Measurements from ENCODE around the gene CELSR1.

Gene CELSR1

GRCh38 chr22:46346680-46347405 lies 190.6 kb downstream of the CELSR1 start:
- no peak for DNase-seq

- DNase-seq = no peak
These were observed 196.7 kb downstream of the CELSR1 start for GRCh38 chr22:46340676-46341075.

DNA sequence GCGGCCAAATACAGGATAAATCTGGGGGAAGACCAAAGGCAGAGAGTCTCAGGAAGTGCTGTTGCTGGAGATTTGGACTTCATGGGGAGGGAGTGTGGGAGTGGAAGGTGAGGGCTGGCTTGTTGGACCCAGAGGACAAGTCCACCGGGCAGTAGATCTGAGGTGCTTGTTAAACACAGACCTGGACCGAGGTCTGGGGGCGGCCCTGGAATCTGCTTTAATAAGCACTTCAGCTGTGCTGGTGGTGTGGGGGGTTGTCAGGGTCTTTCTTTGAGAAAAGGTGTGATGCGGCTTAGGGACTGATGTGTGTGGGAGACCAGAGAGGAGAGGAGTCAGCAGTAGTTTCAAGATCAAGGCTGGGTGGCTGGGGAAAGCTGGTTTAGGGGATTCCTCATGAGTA lies 197.5 kb downstream of the CELSR1 start:
- no peak for DNase-seq

GRCh38 chr22:46338636-46339035 lies 198.8 kb downstream of the CELSR1 start:
- DNase-seq = no peak

GRCh38 chr22:46337870-46338269 lies 199.6 kb downstream of the CELSR1 start:
- DNase-seq = no peak

DNA sequence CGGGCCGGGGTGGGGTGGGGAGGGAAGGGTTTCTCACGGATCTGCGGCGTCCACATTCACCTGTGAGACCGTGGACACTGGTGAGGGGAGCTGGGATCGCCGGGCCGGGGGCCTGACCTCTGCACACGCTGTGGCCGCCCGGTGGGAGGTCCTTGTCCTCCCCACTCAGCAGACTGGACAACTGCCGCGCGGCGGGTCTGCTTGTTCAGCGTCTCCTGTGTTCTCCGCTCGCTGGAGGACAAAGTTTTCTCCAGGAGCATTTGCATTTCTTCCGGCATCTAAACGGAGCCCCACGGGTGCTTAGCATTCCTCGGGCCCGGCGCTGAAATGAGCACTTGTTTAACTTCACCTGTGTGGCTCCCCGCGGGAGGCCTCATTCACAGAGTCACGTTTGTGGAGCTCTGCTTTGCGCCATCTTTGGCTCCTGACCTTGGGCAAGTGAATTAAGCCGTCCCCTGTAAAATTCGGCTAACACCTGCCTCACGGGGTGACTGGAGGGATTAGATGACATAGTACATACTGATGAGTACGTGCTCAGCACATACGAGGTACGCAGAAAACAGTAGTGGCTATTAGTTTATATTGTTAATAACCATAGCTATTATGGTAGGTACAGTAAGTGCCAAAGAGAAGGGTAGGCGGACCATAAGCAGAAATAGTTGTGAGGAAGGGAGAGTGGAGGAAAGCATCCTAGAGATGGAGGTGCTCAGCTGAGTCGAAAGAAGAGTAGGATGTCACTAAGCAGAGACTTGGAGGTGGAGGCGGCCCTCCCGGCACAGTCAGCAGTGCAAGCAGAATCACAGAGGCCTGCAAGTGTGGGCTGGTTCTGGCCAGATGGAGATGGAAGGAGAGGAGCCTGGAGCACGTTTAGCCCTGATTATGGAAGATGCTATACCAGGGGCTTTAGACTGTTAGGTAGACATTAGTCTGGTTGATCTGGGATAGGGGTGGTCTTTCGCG lies 201.0 kb downstream of the CELSR1 start:
- DNase-seq = peak; percentile 18

GRCh38 chr22:46335201-46336118 lies 202.0 kb downstream of the CELSR1 start, which contains the start of gene TRMU:
TRMU (plus strand) TSS chr22:46335714; CDS start chr22:46335765, 51 bp downstream.
- DNase-seq = peak; percentile 91

GRCh38 chr22:46331496-46331895 lies 205.9 kb downstream of the CELSR1 start:
- DNase-seq = no peak

DNA sequence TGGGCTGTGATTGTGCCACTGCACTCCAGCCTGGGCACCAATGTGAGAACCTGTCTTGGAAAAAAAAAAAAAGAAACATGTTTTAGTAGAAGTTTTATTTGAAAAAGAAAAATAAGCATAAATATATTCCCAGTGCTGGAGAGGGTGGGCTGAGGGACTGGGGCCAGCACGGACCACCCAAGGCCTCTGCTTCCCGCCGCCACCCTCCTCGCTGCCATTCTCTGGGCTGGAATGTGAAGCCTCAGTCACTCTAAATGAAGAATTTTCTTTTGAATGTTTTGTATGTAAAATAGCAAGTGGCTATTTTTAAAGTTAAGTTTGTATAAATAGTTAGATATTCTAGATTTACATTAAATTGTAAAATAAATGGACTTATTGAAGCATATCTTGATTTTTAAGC lies 207.0 kb downstream of the CELSR1 start:
- DNase-seq = no peak

DNA sequence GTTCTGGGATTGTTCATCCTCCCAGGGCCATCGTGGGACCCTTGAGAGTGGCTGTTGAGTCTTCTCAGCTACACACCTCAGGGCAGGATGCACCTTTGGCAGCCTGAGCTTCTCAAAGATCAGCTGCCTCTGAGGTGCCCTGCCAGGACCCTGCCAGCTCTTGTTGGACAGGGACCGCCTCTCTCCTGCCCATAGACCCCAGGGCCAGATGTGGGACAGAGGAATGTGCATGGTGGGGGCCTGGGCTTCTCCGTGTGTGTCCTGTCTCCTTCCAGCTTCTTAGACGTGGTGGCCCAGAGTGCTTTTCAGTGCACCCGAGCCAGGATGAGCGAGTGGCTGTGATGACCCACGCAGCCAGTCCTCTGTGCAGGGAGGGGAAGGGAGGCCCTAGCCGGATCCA lies 207.8 kb downstream of the CELSR1 start:
- no peak for DNase-seq

DNA sequence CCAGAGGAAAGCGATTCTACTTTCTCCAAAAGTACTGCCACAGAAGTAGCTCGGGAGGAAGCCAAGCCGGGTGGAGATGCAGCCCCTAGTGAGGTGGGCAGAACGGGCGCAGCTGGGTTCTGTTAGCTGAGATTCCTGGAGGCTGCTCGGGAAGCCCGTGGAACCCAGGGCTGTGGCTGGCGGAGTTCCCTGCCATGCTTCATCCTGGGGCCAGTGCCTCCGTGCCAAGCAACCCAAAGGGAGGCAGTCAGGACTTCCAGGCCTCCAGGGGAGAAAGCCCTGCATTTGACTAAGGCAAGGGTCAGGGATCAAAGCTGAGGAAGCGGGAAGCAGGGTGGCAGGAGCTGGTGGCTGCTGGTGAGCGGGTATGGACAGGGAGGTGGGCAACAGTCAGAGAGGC lies 208.6 kb downstream of the CELSR1 start:
- DNase-seq = no peak

DNA sequence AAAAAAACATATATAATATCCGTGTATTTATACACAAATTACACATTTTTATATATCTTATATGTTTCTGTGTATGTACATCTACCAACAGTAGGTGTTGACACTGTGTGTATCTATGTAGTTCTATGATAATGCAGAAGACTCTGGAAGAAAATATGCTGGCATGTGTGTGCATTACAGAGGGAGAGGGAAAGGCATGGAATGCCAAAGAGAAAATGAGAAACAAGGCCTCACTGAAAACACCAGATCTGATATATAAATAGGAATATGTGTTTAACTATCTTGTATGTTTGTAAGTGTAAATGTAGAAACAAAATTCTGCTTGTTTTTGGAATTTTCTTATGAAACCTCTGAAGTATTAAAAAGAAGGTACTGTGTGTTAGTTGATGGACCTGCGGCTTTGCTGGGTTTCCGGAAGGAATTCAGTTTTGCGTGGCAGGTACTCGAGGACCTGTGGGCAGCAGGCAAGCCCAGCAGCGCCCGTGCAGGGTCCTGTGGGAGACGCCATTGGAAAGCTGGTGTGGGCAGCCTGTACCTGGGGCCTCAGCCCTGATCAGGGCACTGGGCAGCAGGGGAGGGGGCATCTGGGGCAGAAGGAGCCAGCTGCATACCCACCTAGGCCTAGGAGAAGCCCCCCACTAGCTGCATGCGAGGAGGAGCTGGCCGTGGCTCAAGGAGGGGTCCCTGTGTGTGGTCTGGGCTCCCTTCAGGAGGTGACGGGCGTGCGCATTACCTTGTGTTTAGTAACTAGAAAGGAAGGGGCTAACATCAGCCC lies 209.5 kb downstream of the CELSR1 start:
- no peak for DNase-seq

DNA sequence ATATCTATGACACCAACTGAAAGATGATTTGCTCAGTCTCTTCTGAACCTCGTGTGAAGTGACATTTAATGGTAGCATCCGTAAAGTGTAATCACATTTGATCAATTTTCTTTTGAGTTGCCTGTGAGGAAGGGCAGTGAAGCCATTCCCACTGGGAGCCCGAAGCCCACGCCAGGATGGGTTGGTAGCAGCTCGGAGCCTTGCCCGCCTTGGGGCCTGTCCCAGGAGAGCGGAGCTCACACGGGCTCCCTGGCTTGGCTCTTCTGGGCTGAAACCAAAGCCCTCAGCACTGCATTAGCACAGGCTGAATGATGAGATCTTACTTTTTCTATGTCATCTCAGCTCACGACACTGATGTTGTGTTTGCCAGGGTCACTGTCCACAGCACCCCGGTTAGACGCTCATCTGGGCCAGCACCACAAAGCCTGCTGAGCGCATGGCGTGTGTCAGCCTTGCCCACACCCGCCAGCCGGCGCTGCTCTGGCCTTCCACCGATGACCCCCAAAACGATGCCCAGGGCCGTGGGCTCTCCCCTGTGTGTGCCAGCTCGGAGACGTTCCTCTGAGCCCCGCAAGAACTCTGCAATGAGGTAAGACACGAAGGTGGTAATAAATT lies 211.2 kb downstream of the CELSR1 start:
- DNase-seq = no peak

- DNase-seq = no peak
These were observed 214.3 kb downstream of the CELSR1 start for GRCh38 chr22:46323162-46323561.

DNA sequence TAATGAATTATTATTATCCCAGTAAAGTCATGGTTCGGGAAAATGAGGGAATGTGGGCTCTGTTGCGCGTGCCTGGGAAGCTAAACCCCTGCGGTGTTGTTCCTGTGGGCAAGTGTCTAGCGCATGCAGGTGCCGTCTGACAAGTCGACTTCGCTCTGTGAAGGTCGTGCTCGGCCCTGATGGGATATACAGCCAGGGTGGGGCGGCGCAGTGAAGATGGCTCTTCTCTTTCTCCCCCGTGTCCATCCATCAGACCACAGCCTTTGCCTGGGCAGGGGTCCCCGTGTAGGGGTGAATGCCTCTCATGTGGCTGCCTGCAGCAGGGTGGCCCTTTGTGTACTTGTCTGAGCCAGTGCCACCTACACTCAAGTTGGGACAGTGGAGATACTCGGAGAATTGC lies 214.7 kb downstream of the CELSR1 start:
- no peak for DNase-seq

DNA sequence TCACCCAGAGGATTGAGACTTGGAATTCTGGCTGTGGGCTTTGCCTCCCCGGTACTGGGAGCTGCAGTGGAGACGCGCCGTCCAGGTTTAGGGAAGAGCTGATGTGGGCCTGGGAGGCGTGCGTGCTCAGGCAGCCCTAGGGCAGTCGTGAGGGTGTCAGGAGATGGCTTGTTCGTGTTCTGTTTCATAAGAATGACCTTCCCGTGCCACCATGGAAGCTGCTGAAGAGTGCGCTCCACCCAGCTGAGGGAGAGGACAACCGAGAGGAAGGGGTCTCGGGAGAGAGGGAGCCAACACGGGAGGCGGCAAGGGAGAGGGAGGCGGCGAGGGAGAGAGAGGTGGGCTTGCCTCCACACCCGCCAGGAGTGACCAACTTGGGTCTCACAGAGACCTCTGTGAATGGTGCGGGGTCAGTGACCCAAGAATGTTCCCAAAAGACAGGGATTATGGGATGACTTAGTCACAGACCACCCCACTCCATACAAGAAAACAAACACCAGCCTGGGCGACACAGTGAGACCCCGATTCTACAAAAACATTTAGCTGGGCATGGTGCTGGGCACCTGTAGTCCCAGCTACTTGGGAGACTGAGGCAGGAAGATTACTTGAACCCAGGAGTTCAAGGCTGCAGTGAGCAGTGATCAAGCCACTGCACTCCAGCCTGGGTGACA lies 216.6 kb downstream of the CELSR1 start:
- no peak for DNase-seq

DNA sequence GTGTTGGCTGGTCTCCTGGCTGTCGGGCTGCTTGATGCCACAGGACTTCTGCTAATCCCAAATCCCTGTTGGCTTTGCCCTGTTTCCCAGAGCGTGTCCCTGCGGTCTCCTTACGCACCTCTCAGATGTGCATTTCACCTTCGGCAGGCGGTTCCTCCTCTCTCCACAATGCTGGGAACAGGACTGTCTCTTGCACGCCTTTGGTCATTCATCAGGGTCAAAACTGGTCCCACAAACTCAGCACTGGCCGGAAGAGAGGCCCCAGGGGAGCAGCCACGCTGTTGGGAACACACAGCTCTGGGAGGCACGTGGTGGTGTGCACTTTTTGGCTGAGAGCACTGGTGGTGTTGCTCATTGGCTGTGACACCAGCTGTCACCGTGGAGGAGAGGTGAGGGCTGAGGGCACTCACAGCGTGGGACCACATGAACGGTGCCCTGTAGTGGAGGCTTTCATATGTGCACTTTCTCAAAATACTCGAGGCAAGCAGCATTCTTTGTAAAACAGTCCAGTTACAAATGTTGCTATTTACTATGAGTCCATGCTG lies 217.2 kb downstream of the CELSR1 start:
- DNase-seq = no peak

DNA sequence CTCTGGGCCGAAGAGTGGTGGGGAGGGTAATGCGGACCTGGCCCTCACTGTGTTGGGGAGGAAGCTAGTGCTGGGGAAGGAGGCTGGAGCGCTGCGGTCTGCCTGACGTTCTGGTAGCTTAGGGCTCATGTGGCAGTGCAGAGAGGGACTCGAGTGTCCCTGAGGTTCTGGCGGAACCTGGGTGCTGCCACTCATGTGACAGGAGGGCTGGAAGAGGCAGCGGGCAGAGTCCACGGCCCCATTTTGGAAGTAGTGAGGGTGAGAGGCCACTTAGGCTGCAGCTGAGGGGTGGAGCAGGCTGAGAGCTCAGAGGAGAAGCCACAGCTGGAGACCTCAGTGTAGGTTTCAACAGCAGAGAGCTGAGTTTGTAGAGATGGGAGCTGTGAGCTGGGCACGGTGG lies 218.1 kb downstream of the CELSR1 start:
- DNase-seq = no peak

- no peak for DNase-seq
These were observed 218.8 kb downstream of the CELSR1 start for GRCh38 chr22:46318576-46318975.

DNA sequence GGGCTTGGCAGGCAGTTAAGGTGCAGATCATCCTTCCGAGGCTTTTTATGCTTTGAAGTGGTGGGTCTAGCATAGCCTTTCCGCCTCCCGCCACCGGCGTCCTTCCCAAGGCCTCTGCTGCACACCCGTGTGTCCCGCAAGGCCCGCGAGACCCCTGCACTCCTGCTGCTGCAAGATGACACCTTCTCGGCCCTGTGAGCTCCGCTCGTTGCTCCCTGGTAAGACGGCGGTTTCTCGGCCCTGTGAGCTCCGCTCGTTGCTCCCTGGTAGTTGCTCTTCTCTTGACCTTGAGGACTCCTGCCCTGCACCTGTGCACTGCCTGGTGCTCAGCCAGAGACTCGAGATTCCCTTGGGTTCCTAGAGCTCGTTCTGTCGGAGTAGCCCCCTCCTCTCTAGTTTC lies 219.8 kb downstream of the CELSR1 start:
- no peak for DNase-seq

DNA sequence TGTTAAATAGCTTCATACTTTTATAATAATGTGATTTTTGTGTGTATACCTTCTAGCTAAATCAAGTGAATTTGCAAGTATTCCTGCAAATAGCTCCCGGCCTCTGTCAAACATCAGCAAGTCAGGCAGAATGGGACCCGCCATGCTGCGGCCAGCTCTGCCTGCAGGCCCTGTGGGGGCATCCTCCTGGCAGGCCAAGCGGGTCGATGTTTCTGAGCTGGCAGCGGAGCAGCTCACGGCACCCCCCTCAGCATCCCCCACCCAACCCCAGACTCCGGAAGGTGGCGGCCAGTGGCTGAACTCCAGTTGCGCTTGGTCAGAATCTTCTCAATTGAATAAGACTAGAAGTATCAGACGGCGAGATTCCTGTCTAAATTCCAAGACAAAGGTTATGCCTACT lies 221.4 kb downstream of the CELSR1 start:
- no peak for DNase-seq
